SIG-M5 (cell line): ENCODE results near the gene RAPGEF3.

Experiments used
- DNase-seq: peaks from one replicate; lab custom pipeline; 2025; lab: John Stamatoyannopoulos, UW

RAPGEF3 gene

DNA sequence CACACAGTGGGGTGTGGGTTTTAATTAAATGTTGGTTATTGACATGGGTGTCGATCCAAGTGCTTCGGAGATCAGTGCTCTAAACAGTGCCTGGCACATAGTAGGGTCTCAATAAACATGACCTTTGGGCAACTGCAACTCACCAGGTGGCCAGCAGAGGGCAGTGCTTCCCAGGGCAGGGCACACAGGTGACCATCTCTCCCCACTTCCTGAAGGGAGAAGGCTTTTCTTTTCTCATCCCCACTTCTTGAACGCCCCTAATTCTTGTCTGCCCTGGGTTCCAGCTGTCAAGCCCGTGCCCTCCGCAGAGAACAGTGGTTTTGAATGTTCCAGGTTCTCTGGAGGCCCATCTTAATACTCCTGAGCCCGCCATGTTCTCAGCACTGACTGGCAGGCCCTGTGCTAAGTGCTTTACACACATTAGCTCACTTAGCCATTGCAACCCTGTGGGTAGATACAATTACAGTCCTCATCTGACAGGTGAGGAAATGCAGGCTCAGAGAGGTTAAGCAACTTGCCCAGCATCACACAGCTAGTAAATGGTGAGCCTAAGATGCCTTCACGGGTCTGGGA is 16.3 kb downstream of the RAPGEF3 start:
- no peak for DNase-seq

DNA sequence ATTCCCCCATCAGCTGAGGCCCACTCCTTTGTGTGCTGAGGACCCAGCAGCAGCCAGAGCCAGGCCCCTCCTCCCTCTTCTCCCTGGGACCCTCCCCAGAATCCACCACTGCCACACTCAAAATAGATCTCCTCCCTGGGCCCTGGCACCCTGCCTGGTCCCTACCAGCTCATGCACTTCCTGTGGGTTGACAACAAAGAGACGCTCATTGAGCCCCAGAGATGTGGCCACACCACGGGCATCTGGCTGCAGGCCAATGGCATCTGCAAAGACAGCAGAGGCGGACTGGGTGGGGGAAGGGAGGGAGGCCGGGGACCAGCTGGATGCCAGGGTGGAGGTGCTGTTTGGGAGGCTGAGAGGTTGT is 17.4 kb downstream of the RAPGEF3 start:
- no peak for DNase-seq

DNA sequence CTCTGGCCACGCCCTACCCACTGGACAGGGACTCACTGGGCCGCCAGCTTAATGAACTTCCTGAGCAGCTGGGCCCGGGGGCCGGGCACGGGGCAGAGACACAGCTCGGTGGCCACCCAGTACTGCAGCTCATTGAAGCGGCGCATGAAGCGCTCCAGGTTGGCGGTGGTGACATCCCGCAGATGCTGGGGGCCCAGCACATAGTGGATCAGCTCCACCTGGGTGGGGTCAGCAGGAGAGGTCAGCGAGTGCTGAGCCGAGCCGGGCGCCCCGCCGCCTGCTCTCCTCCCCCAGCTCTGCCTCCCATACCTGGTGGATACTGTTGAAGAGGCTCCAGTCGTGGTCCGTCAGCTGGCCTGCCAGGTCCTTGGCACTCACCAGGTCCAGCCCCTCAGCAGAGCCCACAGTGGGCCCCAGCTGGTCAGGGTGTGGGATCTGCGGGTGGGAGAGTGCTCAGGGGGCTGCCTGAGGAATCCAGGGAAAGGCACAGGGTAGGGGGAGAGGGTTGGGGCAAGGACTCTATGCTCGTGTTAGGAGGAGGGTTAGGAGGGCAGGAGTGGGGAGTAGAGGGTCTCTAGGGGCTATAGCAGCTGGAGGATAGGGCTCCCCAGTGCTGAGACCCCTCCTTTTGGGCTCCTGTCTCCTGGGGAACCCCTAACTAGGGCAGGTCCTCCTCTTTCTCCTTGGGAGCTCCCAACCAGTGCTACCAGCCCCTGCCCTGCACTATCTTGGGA is 17.9 kb downstream of the RAPGEF3 start:
- DNase-seq, result no peak

DNA sequence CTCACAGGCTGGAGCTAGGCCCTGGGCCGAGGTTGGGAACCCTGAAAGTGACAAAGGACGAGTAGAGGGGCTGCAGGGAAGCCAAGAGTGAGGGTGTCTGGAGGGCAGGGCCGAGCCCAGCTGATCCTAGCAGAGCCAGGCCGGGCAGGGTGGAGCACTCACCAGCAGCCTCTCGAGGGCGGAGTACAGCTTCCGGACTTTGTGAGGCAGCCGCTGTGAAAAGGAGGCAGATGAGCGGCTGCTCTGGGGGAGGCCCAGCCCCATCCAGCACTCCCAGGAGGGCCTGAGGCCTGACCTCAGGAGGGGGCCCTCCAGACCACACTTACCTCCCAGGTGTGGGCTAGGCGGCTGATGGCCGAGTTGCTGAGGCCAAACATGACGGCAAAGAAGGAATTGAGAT is 18.7 kb downstream of the RAPGEF3 start:
- no peak for DNase-seq

DNA sequence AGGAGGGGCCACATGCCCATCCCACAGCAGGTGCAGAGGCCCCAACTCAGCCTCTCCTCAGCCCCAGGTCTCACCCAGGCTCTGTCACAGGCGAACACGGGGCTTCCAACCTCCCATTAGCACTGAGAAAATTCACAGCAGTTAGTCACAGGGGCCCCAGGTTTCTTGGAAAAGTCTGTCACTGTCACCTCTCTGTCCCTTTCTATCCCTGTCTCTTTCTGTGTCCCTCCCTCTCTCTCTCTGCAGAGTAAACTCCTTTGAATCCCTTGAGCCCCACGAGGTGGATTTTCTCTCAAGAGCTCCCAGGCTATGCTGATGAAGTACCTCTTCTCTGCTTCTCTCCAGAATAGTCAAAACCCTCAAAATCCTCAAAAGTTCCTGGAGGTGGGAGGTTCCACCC is 19.4 kb downstream of the RAPGEF3 start:
- DNase-seq, result no peak

DNA sequence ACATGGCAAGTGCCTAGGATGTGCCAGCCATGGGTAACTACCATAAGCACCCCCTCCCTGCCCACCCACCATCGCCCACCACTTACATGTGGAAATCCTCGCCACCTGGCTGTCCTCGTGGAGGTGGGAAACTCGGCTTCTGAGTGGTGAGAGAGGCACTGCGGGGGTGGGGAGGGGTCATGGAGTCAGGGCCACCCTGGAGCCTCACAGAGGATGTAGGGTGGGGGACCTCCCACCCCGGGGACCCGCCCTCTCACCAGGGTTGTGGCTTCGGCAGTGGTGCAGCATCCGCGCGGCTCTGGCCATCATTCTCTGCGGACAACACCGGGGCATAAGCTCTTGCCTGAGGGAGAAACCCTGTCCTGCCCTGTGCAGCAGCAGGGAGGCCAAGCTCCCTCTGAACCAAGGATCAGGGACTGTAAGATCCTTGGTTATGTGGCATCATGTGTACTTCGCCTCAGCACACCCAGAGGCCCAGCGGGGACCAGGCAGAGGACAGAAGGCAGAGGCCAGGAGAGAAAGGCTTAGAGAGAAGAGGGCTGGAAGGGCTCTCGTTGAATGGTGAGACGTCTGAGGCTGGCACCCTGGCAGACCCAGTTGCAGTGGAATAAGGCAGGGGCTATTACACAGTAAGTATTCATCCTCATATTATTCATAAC is 20.6 kb downstream of the RAPGEF3 start:
- no peak for DNase-seq

DNA sequence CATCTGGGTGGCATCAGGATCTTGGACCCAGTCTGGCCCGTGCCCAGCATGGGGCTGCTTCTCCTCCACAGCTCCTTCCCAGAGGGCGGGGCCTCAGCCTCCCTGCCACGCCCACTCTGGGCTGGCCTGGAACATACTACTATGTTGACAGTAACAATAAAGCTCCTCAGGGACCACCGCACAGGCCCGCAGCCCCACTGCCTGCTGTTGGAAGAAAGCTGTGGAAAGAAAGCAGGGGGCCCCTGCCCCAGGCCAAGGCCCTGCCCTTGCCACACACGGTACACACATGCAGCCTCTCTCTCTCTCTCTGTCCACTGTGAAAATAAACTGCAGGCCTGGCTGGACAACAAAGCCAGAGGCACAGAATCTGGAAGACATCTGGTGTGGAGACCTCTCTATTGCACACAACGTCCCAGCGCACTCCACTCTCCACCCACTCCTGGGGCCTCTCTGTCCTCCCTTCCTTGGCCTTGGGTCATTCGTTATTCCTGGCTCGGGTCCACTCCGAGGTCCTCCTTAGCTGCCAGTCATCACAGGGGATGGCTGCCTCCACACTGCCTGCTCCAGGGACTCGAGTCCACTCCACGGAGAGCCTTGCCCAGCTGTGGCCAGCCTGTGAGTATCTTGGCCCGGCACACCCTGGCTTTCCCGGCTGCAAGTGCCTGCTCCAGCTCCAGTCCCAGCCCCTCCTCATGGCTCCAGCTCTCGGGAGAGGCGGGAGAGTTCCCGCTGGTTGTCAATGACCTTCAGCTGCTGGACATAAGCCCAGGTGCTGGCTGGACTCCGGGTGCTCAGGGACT is 21.6 kb downstream of the RAPGEF3 start:
- no peak for DNase-seq

DNA sequence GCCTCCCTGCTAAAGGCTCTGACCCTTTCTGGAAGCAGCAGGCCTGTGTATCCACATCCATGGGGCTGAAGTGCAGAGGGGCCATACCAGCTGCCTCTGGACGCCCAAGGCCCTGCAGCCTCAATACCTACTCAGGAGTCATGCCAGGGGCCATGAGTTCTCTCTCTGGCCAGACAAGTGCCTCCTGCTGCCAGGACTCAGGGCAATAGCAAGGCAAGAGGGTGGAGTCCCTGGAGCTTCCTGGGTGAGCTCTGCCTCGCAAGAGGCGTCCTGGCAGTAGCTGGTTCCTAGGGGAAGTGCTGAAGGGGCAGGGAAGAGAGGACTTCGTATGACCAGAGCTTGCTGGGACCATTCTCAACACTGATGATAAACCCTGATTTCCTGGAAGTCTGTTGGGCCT is 22.5 kb downstream of the RAPGEF3 start:
- DNase-seq, result no peak

DNA sequence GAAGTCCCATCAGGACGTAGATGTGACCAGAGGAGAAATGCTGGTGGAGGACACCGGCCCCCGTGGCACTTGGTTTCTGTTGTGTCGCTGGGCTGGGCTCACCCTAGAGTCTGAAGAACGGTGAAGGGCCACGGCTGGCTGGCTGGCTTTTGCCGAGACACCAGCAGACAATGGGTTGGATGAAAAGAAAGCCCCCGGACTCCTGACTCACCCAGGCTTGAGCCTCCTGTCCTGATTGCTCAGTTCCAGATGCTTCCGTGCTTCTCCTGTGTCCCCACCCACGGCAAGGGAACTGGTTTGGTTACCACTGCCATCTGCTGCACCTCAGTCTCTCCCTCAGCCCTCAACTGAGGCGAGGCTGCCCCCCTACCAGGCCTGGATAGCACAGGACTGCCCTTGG is 23.0 kb downstream of the RAPGEF3 start:
- DNase-seq, result no peak

DNA sequence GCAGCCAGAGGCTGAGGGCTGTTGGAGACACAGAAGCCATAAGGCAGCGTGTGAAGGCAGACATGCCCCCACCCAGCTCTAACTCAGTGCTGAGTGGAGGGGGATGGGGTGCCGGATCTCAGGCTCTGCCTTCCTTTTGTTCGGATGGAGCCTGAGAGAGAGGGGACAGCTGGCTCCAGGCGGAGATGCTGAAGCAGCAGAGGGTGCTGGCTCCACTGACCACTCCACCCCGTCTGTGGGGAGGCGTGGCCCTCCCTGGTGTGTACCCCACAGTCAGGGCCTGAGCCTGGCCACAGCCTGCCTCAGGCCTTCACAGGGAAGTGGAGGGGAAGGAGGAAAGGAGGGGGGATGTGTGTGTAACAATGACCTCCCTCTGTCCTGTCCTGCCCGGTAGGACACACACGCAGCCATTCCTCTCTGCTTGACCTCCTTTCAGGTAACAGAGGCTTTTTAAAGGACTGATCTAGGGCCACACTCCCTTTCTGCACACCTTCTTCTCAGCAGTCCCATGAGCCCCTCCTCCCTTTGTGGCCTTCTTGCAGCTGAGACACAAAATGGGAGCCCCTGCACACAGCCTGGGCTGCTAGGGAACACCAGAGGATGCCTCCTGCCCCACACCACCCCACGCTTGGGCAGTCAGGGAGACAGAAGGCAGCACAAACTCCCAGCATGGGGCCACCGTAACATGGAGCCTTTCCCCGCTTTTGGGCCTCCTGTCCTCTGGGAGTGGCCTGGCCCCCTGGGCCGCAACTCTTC is 23.8 kb downstream of the RAPGEF3 start:
- no peak for DNase-seq

DNA sequence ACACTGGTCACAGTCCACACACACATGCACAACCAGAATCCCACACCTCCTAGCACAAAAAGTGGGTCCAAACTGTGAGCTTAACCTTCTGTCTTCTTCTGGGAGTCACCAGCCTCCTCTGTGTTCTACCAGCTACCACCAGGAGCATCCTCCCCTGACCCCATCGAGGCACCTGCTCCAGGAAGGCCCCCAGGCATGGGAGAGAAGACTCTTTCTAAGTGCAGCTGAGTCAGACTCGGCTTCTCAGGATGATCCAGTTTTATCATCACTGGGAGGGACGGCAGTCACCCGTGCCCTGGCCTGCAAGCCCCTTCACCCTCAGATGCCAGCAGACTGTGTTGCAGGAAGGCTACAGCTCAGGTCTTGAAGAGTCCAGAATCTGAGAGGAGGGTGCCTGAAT is 25.5 kb downstream of the RAPGEF3 start:
- no peak for DNase-seq

DNA sequence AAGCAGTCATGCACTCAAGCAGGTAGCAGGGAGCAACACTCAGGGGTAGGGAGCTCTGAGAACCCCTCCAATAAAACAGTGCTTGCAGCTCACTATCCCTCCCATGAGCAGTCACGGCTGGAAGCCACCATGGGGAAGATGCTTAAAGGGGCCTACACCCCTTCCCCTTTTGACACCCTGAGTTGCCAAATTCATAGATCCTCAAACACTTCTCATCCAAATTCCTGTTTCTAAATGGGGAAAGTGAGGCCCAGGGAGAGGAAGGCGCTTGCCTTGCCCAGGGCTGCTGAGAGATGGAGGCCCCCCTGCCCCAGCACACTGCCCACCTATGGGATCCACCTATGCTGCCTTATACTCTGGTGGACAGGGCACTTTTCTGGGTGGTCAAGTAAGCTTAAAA is 26.2 kb downstream of the RAPGEF3 start:
- DNase-seq, result no peak

DNA sequence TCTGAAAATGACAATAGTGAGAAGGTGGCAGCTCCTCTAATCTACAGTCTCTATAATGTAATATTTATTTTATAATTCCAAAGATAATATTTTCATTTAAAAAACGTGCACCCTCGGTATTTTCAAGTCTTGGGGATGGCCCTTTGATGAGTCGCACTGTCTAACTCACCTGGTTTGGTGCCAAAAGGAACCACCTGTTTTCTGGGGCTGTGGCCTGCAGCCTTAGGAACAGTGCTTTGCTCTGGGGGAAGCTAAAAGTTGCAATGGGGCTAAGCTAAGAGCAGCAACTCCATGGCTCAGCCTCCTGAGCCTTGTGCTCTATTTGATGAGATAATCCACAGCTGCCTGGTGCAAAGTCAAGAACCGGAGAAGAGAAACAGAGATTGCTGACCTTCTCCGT is 27.0 kb downstream of the RAPGEF3 start:
- no peak for DNase-seq

DNA sequence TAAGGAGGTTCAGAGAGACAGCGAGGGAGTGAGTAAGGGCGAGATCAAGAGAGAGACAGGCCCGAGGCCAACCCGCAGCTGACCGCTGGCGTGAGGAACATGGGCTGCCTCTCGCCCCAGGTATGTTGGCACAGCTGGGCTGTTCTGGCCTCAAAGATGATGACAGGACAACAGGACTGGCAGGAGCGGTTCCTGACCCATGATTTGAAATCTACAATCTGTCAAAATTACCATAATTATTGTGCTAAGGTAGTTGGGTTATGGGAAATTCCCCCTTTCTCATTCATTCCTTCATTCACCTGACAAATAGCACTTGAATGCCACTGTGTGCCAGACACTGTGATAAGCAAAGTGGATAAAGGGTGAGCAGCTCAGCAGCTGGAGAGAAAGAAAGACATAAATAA is 28.3 kb downstream of the RAPGEF3 start:
- no peak for DNase-seq

DNA sequence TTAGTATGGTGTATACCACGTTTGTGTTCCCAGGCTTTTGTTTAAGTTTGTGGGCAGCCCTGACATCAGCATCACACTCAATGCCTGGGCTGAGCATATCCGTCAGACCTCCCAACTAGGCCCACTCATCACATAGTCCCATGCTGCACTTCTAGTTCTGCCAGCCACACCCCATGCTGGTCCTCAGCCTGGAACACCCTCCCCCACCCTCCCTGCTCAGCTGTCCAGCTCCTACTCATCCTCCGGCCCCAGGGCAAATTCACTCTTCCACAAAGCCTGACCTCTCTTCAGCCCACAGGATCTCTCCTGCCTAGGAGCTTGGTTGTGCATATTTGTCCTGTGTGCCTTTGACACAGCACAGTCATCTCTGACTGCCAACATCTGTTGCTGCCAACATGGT is 29.4 kb downstream of the RAPGEF3 start:
- no peak for DNase-seq

DNA sequence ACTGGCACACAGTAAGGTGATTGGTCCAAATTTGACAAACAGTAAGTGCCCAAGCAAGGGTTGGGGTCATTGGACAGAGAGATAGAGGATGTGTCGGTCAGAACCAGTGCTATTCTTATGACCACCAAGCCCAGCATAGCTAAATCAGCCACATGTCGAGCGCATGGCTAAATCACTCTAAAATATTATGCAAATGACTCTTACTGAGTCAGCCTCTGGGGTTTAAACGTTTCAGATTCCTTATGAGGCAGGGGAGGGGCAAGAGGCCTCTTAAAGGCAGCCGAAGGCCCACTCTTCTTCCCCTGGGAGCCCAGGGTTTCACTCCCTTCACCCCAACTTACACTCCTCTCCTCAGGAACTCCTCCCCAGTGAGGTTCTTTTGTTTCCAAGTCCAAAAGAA is 32.8 kb downstream of the RAPGEF3 start:
- no peak for DNase-seq

DNA sequence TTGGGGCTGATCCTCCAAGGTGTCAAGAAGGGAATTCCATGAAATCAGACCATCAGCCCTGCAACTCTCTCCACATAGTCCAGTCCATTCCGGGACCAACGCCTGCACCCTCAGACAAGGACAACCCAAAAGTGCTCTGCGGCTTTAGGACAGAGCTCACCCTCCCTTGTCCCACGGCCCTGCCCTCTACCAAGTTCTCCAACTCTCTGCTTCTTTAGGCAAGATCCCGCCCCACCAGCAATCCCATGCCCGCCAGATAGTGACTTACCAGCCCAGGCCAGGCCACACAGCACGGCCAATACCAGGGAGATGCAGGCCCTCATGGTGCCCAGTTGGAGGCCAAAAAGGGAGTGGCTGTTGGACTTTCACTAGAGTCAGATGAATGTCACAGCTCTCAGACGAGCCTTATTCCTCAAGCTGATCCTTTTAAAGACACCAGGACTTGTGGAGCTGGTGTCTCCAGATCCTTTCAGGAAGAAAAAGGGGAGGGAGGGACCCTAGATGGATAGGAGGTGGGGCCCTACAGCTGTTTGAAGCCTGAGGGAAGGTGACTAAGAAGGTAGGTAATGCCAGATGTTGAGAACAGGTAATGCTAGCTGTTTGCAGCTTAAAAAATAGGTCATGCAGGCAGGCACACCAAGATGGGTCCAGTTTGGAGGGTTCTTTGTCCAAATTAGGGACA is 33.4 kb downstream of the RAPGEF3 start, which contains the start of gene ENDOU:
ENDOU (minus strand) TSS at position 400 of the 682 bp plus-strand sequence; CDS start at position 323, 77 bp downstream.
- DNase-seq, result no peak

DNA sequence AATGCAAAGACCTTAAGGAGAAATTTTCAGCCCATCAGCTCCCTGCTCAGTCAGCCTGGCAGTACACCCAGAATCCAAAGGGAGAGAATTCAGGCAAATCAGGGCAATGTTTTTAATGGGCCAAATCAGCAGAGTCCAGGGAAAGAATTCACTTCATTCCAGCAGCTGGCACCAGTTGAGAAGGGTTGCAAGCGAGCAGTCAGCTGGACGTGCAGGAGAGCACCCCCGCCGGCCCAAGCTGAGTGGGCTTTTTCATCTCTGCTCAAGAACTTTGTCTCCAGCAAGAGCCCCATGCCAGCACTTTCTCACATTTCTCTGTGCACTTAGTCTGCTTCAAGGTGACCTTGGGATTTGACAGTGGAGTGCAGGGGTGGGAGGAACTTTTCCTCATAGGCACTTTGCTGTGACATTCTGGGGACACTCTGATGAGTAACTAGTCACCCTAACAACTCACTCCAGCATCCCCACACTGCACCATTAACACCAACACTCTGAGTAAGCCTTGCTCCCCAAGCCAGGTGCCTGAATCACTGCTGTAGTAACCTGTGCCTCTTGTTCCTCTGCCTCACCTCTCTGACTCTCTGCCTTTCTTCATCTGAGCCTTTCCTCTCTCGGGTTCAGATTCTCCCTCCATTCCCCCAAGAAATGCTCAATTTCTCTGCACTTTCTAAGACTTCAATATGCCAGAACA is 35.6 kb downstream of the RAPGEF3 start:
- DNase-seq, result no peak

DNA sequence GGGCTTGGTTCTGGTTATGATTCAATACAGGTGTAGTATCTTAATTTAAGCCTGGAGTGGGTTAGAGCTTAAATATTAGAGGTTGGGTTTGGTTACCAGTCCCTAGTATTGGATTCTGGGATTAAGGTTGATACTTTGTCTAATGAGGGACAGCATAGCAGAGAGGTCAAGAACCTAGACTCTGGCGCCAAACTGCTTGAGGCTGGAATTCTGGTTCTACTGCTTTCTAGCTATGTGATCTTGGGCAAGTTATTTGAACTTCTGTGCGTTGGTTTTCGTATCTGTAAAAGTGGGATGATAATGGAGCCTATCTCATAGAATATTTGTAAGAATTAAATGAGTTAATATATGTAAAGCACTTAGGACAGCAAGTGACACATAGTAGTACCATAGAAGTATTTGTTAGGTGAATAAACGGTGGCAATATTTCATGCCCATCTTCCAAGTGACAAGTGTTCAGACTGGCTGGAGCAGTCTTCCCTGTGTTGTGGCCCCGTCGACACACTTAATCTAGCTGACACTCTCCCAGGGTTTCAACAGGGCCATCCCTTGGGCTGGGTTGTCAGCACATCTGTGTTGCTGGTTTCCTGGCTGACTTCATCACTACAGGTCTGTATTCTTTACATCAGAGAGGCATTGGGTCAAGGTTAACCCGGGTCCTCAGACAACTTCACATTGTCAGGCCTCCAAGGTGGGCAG is 36.4 kb downstream of the RAPGEF3 start:
- no peak for DNase-seq

DNA sequence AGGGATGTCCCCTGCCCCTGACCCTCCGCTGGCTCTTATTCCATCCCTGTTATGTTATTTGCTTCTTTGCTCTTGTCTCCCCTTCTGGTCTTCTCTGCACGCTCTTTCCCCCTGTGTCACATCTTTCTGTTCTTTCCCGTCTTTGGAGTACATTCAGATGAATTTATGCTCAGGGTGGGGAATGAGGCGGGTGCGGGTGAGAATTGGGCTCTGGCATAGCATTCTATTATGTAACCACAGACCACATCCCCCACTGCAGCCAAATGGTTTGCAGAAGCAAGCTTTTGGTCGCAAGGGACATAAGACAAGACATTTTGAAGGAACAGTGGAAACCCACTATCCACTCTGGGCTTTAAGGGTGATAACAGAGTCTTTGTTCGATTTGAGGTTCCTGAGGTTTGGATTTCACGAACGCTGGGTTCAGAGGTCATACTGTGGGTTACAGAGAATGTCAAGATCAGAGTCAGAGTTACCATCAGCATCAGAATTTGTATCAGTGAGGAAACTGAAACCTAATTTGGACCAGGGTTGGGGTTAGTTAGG is 37.2 kb downstream of the RAPGEF3 start:
- DNase-seq, result no peak
